Measurements from ENCODE around the gene KDM5C.

KDM5C gene

DNA sequence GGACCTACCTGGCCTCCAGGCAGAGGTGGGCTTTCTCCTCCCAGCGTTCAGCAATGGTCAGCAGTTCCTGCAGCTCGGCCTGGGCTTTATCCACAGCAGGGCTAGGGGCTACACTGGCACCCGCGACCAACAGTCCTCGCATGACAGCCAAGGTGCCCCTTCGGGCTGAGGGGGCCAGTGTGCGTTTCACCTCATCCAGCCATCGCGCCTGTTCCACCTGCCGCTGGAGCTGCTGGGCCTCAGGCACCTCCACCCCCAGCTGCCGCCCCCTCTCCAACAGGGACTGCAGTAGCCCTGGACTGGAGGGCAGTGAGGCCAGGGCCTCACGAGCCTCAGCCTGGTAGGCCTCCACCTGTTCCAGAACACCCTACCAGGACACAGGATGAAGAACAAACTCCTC is 28.3 kb downstream of the KDM5C start:
- no peak for TF ChIP-seq CTCF (IDR thresholded peaks at IDR 0.05; ENCODE audit: low read depth, low read length, missing control alignments)
- in situ Hi-C loops (cut with HindIII; ENCODE audit: low sequenced_read_pairs), result no loop called here

DNA sequence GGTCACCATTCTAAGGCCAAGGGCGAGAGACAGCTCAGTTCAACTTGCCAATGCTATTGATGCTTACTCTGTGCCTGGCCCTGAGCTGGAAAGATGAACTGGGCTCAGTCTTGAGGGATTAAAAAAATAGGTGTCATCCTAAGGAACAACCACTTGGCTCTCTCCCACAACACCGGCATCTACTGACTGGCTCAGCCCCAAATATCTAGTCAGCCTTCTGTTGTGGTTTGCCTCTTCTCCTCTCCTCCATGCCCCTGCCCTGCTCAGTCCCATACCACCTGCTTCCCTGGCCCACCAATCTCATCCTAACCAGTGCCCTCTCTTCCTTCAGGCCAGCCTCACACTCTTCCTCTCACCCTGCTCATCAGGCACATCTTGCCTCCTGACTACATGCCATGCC is 29.6 kb downstream of the KDM5C start:
- TF ChIP-seq CTCF (IDR thresholded peaks at IDR 0.05; ENCODE audit: low read depth, low read length, missing control alignments), result no peak
- no peak for DNase-seq (ENCODE audit: low read depth)
- H3K4me3 ChIP-seq (ENCODE audit: low read depth, low read length), result no peak overlapping the region
- in situ Hi-C loops (cut with HindIII; ENCODE audit: low sequenced_read_pairs), result no loop called here

More for the DNA sequence above, 28.3 kb downstream of the KDM5C start:
- no peak overlapping the region for H3K4me3 ChIP-seq (ENCODE audit: low read depth, low read length)
- DNase-seq (ENCODE audit: low read depth), result no peak

GRCh38 chrX:53194308-53194707 is 30.7 kb downstream of the KDM5C start:
- H3K4me3 ChIP-seq (ENCODE audit: low read depth, low read length), result no peak overlapping the region
- in situ Hi-C loops (cut with HindIII; ENCODE audit: low sequenced_read_pairs), result no loop called here
- DNase-seq (ENCODE audit: low read depth), result no peak
- TF ChIP-seq CTCF (IDR thresholded peaks at IDR 0.05; ENCODE audit: low read depth, low read length, missing control alignments), result no peak

- TF ChIP-seq CTCF (IDR thresholded peaks at IDR 0.05; ENCODE audit: low read depth, low read length, missing control alignments), result no peak
- no peak overlapping the region for H3K4me3 ChIP-seq (ENCODE audit: low read depth, low read length)
- no peak for DNase-seq (ENCODE audit: low read depth)
- in situ Hi-C loops (cut with HindIII; ENCODE audit: low sequenced_read_pairs), result no loop called here
These were observed 31.9 kb downstream of the KDM5C start for GRCh38 chrX:53193093-53193492.

DNA sequence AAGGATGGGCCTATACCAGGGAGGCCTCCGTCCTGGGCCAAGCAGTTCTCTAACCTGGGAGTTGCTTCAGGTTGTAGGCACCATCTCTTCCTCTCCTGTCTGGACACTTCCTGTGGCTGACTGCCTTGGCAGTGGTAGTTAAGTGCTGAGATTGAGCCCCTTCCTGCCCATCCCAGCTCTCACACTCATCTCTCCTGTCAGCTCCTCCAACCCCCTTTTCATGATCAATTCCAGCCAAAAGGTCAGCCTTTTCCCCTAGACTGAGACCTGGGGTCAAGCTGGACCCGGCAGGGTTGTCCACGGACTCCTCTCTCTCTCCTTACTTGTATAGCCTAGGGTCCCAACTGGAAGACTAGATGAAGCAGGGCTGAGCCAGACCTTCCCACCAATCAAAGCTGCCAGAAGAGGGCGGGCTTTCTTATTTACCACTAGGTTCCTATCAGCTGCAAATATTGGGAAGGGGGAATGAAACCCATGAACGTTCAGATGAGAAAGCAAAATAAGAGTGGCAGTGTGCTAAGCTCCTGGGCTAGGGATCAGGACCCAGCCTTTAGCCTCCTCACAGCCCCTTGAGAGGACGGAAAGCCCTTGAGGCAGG is 34.5 kb downstream of the KDM5C start:
- DNase-seq (ENCODE audit: low read depth), result no peak
- in situ Hi-C loops (cut with HindIII; ENCODE audit: low sequenced_read_pairs), result no loop called here
- TF ChIP-seq CTCF (IDR thresholded peaks at IDR 0.05; ENCODE audit: low read depth, low read length, missing control alignments), result peak; percentile 32
- H3K4me3 ChIP-seq (ENCODE audit: low read depth, low read length), result no peak overlapping the region

DNA sequence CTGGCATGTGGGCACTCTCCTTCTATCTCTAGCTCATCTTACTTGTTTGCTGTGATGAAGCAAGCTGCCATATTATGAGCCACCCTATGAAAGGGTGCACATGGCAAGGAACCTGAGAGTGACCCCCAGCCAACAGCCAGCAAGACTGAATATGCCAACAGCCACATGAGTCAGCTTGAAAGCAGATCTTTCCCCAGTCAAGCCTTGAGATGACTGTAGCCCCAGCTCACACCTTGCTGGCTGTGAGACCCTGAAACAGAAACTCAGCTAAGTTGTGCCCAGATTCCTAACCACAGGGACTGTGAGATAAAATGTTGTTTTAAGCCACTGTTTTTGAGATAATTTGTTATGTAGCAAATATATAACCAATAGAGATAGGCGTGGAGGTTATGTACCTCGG is 36.2 kb downstream of the KDM5C start:
- no peak for DNase-seq (ENCODE audit: low read depth)
- in situ Hi-C loops (cut with HindIII; ENCODE audit: low sequenced_read_pairs), result no loop called here

More for the DNA sequence above, 36.2 kb downstream of the KDM5C start:
- no peak for TF ChIP-seq CTCF (IDR thresholded peaks at IDR 0.05; ENCODE audit: low read depth, low read length, missing control alignments)
- no peak overlapping the region for H3K4me3 ChIP-seq (ENCODE audit: low read depth, low read length)

Data from astrocyte of the cerebellum (primary cell).